Natural killer cell treated with Interleukin-12 subunit alpha and Interleukin-12 subunit beta and Interleukin-15 and Interleukin-18, amount 100 ng/mL, for 72 hours (primary cell): Measurements from ENCODE around the gene SPP2. TPM values are rescaled to one million over a fixed set of nuclear protein-coding genes. Genes with fewer than 3 reads are reported as not detected.

Source experiments
- ATAC-seq, 2 donors: fragments of 150-1000 bp; cut with Tn5 transposase in 1 of 2; sonication (Bioruptor Pico), chemical (Tn5 transposase) in 1 of 2; 2 replicates each; pipeline ENCODE4 v1.10.0; 2021
- DNase-seq: peaks from one replicate; pipeline ENCODE4 v3.0.0; 2022; ENCODE audit warnings: low spot score
- H3K27ac Mint-ChIP-seq, 2 donors: 1 replicate in 1 of 2; 2 replicates in 1 of 2; pipeline ENCODE4 v1.8.0; 2022; ENCODE audit warnings: mixed read lengths in 2 of 2, mild to moderate bottlenecking in 1 of 2, moderate library complexity in 1 of 2
- H3K27me3 Mint-ChIP-seq, 2 donors: 1 replicate in 1 of 2; 2 replicates in 1 of 2; pipeline ENCODE4 v1.8.0; 2022; ENCODE audit warnings: mixed read lengths in 2 of 2
- H3K36me3 Mint-ChIP-seq: one replicate; pipeline ENCODE4 v1.8.0; 2022; ENCODE audit warnings: mixed read lengths
- H3K4me1 Mint-ChIP-seq, 2 donors: 1 replicate in 1 of 2; 2 replicates in 1 of 2; pipeline ENCODE4 v1.8.0; 2022; ENCODE audit warnings: low read depth in 2 of 2, mixed read lengths in 2 of 2, mild to moderate bottlenecking in 1 of 2
- H3K4me3 Mint-ChIP-seq: one replicate; pipeline ENCODE4 v1.8.0; 2022; ENCODE audit warnings: mixed read lengths
- H3K9me3 Mint-ChIP-seq: 2 replicates; pipeline ENCODE4 v1.8.0; 2022; ENCODE audit warnings: mixed read lengths
- total RNA-seq, 2 donors: library from RNA; stranded (reverse); gene quantifications; one replicate each; pipeline ENCODE4 v1.2.3, GENCODE V29; 2022

SPP2 gene
- total RNA-seq, 2 donors from 2014 or later = not detected

DNA sequence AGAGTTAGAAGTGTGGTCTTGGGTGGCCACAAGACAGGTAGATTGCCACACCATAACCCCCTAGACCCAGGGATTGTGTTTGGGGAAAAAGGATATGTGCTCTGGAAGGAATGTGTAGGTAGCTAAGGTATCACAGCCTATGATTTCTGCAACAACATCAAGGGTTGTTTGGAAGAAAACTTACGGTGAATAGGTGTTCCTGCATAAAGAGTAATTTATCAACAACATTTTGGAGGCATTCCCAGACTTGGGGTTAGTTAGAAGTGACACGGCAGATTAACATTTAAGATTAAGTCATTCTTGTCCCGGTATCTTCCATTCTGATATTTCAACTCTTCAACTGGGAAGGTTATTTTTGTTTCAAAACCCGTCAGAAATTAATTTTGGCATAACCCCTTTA lies 65.5 kb downstream of the SPP2 start:
- ATAC-seq = no peak
- H3K4me3 Mint-ChIP-seq = no peak overlapping the region

GRCh38 chr2:234121999-234122398 lies 71.5 kb downstream of the SPP2 start:
- Mint-ChIP-seq H3K27me3 (peaks cover 0 to 5% of the 10 kb centered on the region in 2 donors), H3K36me3 (no peaks in the 10 kb centered on the region), H3K4me3 (no peak overlapping the region), H3K9me3 (no peaks in the 10 kb centered on the region), H3K4me1 (peaks cover 0 to 4% of the 10 kb centered on the region in 2 donors), H3K27ac (no peak overlapping the region)
- no peak for DNase-seq
- ATAC-seq = no peak

More for the DNA sequence above, 65.5 kb downstream of the SPP2 start:
- DNase-seq = no peak
- Mint-ChIP-seq H3K27ac (no peak overlapping the region), H3K4me1 (peaks cover 4 to 6% of the 10 kb centered on the region in 2 donors), H3K27me3 (peaks cover 0 to 16% of the 10 kb centered on the region in 2 donors), H3K9me3 (no peaks in the 10 kb centered on the region), H3K36me3 (peaks cover 4% of the 10 kb centered on the region)

- Mint-ChIP-seq H3K27ac (no peak overlapping the region), H3K4me3 (no peak overlapping the region), H3K27me3 (peaks cover 0 to 8% of the 10 kb centered on the region in 2 donors), H3K4me1 (peaks cover 13 to 17% of the 10 kb centered on the region in 2 donors), H3K36me3 (no peaks in the 10 kb centered on the region), H3K9me3 (no peaks in the 10 kb centered on the region)
- DNase-seq = no peak
- no peak for ATAC-seq
Observed at GRCh38 chr2:234125451-234126145, 75.1 kb downstream of the SPP2 start.

- H3K4me1 Mint-ChIP-seq = peaks cover 14 to 21% of the 10 kb centered on the region in 2 donors
- peaks cover 0 to 8% of the 10 kb centered on the region in 2 donors for H3K27me3 Mint-ChIP-seq
- H3K27ac Mint-ChIP-seq = no peak overlapping the region
- ATAC-seq (no peak), DNase-seq (no peak)
- no peaks in the 10 kb centered on the region for H3K36me3 Mint-ChIP-seq
- H3K4me3 Mint-ChIP-seq = no peak overlapping the region
- H3K9me3 Mint-ChIP-seq = no peaks in the 10 kb centered on the region
Observed at GRCh38 chr2:234126146-234126470, 75.6 kb downstream of the SPP2 start.

Other genes starting within 250 kb of the SPP2 start
- 10 to 100 TPM; 35.6 to 76.6 TPM for gene HJURP, start 196.2 kb upstream of the SPP2 start, total RNA-seq
- not detected for gene TRPM8, start 133.3 kb upstream of the SPP2 start, total RNA-seq